Activated T-helper 2 cell treated with anti-CD3 and anti-CD28 coated beads, Interferon-gamma antibody, Interleukin-2, Interleukin-4, amounts not matched to agents 10 μg/mL and 5 μg/mL and 100 μg/mL, durations not matched to agents 14 hours and 24 hours and 36 hours (primary cell): ENCODE measurements around the gene MXD1. TPM values are rescaled to one million over a fixed set of nuclear protein-coding genes. Genes with fewer than 3 reads are reported as not detected.
A peak's percentile ranks its signal among the peaks of the same experiment; 100 is the strongest.

Experiments
- DNase-seq: peaks from one replicate; pipeline ENCODE4 v3.0.0; 2021; ENCODE audit warnings: low spot score
- H3K27ac Mint-ChIP-seq: one replicate; pipeline ENCODE4 v1.8.0; 2021; ENCODE audit warnings: mixed read lengths
- H3K27me3 Mint-ChIP-seq: one replicate; pipeline ENCODE4 v1.8.0; 2021; ENCODE audit warnings: low read depth, mixed read lengths
- H3K36me3 Mint-ChIP-seq: one replicate; pipeline ENCODE4 v1.8.0; 2021; ENCODE audit warnings: low read depth, mixed read lengths
- H3K4me1 Mint-ChIP-seq: one replicate; pipeline ENCODE4 v1.8.0; 2021; ENCODE audit warnings: low read depth, mixed read lengths
- H3K4me3 Mint-ChIP-seq: one replicate; pipeline ENCODE4 v1.8.0; 2021; ENCODE audit warnings: low read depth, mild to moderate bottlenecking, moderate library complexity, mixed read lengths
- H3K9me3 Mint-ChIP-seq: one replicate; pipeline ENCODE4 v1.8.0; 2021; ENCODE audit warnings: mixed read lengths
- intact Hi-C: fragments of 100-400 bp; cut with micrococcal nuclease; formaldehyde crosslinking; loops from one replicate; pipeline ENCODE4 v1.15.1; 2023
- total RNA-seq: library from RNA; stranded (reverse); gene quantifications from 2 replicates; pipeline ENCODE4 v1.2.3, GENCODE V29; 2022

The MXD1 gene
- total RNA-seq, 1 donor from 2014 or later: 10.0 TPM

DNA sequence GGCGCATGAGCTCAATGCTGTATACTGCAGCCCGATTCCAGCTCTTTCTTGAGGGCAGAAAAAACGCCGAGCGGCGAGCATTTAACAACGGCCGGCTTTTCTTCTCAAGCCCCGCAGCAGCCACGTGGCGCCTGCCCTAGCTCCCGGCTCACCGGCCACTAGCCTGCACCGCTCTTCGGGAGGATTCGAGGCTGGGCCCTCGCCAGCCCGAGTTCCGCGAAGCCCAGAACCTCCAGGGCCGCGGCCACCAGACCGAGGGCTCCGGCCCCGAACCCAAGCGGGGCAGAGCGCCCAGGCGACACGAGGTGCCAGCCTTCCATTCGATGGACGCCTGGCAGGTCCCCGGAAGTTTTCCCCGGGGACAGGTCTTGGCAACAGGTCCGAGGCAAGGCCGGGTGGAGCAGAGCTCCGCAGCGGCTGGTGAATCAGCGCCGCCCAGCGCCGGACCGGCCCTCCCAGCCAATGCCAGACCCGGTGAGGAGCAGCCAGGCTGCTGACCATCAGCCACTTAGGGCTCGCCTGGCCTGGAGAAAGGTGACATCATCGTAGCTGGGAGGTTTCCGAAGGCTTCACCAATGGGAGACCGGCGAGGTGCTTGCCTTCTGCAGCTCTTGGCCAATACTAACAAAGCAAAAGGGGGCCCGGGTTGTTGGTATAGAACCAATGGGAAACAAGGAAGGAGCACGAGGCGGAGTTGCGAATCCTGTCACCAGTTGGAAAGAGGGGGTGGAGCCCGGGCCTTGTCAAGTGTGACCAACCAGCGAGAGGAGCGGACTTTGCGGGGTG lies 552 bp upstream of the MXD1 start:
- H3K4me3 Mint-ChIP-seq: peak overlapping the region; percentile 83
- intact Hi-C loops: loop anchor here (1.0 to 2.0 kb wide), 9 partner anchors 22 to 378 kb away; partner anchors contain the start of genes PCBP1, SNRNP27, SNRPG and TIA1
- peak overlapping the region; percentile 91 for H3K27ac Mint-ChIP-seq
- H3K4me1 Mint-ChIP-seq: peaks cover 36% of the 10 kb centered on the region
- no peaks in the 10 kb centered on the region for H3K27me3 Mint-ChIP-seq
- DNase-seq: peak; percentile 100
- H3K36me3 Mint-ChIP-seq: peaks cover 39% of the 10 kb centered on the region
- H3K9me3 Mint-ChIP-seq: no peaks in the 10 kb centered on the region

DNA sequence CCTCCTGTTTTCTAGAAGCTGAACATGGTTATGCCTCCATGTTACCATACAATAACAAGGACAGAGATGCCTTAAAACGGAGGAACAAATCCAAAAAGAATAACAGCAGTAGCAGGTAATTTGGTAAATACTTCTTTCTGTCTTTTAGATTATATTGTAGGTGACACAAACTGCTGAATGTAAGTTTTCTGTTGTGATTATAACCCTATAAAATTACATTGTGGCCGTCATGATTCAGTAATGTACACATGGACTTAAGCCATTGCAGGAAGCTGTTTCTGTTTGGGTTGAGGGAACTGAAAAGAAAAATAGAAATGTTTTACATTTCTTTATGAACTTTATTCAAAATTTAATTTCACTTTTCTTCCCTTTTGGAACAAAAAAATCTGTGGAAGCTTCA lies 1.2 kb downstream of the MXD1 start:
- no peaks in the 10 kb centered on the region for H3K9me3 Mint-ChIP-seq

DNA sequence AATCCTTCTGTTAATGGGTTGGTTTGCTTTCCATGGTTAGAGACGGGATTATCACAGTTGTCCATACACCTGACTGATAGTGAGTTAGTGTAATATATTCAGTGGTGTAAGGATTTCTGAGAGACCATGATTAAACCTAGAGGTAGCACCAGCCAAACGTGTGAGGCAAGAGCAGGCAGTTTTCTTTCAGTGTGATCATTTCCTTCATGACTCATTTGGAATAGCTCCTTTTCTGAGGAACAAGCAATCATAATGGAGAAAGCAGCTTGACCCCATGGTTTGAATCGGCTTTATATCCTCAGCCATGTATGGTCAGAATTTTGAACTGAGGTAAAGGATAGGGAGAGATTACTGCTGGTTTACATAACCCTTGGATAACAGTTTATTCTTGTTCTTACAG lies 2.9 kb downstream of the MXD1 start:
- Mint-ChIP-seq H3K36me3 (peaks cover 41% of the 10 kb centered on the region), H3K9me3 (no peaks in the 10 kb centered on the region), H3K4me1 (peaks cover 32% of the 10 kb centered on the region), H3K4me3 (no peak overlapping the region), H3K27ac (no peak overlapping the region), H3K27me3 (no peaks in the 10 kb centered on the region)
- intact Hi-C loops: no loop called here
- no peak for DNase-seq

More for the DNA sequence above, 1.2 kb downstream of the MXD1 start:
- Mint-ChIP-seq H3K4me3 (peak overlapping the region; percentile 82), H3K36me3 (peaks cover 39% of the 10 kb centered on the region), H3K4me1 (peaks cover 38% of the 10 kb centered on the region), H3K27ac (peak overlapping the region; percentile 51), H3K27me3 (no peaks in the 10 kb centered on the region)
- no peak for DNase-seq
- intact Hi-C loops: no loop called here

DNA sequence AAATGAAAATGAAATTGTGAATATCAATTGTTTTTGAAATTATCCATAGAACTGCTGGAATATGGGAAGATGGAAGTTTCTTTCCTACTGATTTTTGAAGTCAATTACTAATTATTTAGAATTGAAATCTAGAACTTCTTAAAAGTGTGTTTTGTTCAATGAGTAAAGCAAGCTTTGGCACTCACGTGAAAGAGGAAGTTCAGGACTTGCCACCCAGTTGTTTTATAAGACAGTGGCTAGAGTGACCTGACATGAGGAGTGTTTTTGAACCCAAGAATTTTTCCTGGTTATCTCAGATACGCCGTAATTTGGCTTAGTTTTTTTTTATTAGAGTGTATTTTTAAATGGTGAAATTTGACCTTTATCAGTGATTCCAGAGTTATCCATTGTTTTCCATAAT lies 3.5 kb downstream of the MXD1 start:
- Mint-ChIP-seq H3K27me3 (no peaks in the 10 kb centered on the region), H3K27ac (no peak overlapping the region), H3K4me3 (no peak overlapping the region), H3K4me1 (peaks cover 34% of the 10 kb centered on the region), H3K36me3 (peaks cover 47% of the 10 kb centered on the region), H3K9me3 (no peaks in the 10 kb centered on the region)
- no peak for DNase-seq
- intact Hi-C loops: no loop called here

DNA sequence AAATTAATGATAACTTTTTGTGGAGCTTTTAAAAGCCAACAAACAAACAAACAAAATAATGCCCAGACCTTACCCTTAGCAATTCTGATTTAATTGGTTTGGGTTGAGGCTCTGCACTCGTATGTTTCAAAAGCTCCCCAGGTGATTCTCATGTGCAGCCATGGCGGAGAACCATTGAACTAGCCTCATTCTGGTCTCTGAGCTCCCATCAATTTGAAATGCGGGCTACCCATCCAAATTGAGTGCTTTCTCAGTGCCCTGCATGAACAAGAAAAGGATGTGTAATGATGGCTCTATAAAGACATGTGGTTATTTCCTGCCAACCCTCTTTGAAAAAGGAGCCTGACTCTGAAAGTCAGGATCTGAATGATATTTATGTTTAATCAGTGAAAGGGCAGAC lies 8.2 kb downstream of the MXD1 start:
- H3K27ac Mint-ChIP-seq: no peak overlapping the region
- no peaks in the 10 kb centered on the region for H3K9me3 Mint-ChIP-seq
- H3K27me3 Mint-ChIP-seq: no peaks in the 10 kb centered on the region
- peaks cover 55% of the 10 kb centered on the region for H3K36me3 Mint-ChIP-seq
- H3K4me1 Mint-ChIP-seq: peaks cover 25% of the 10 kb centered on the region
- intact Hi-C loops: no loop called here
- H3K4me3 Mint-ChIP-seq: no peak overlapping the region
- DNase-seq: no peak

DNA sequence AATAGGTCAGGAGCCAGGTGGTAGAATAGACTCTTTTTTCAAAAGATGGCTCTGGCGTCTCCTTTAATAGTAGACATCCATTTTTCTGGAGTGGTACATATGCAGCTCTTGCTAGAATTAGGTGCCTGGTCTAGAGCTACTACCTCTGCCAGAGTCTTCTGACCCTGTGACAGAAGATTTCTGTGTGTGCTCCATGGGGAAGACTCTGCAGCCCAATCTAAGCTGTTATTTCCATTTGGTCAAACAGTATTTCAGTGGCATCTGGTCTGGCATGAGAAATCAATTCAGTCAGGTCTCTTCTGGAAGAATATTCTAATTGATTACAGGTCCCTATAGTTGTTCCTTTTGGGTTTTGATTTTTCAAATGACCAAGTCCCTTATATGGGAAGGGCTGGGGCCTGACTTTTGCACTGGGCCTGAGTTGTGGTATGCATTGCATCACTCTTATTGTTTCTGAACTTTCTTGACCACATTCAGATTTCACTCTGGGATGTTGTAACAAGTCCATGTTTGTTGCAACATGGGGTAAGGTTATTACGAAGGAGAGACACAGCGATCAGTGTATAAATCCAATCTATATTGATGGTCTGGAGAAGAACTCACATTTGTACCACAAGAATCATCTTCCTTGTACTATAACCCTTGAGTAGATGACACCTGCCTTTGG lies 12.1 kb downstream of the MXD1 start:
- intact Hi-C loops: no loop called here
- Mint-ChIP-seq H3K27ac (no peak overlapping the region), H3K4me1 (peaks cover 26% of the 10 kb centered on the region), H3K9me3 (no peaks in the 10 kb centered on the region), H3K36me3 (peaks cover 50% of the 10 kb centered on the region), H3K27me3 (no peaks in the 10 kb centered on the region), H3K4me3 (no peak overlapping the region)
- DNase-seq: no peak

DNA sequence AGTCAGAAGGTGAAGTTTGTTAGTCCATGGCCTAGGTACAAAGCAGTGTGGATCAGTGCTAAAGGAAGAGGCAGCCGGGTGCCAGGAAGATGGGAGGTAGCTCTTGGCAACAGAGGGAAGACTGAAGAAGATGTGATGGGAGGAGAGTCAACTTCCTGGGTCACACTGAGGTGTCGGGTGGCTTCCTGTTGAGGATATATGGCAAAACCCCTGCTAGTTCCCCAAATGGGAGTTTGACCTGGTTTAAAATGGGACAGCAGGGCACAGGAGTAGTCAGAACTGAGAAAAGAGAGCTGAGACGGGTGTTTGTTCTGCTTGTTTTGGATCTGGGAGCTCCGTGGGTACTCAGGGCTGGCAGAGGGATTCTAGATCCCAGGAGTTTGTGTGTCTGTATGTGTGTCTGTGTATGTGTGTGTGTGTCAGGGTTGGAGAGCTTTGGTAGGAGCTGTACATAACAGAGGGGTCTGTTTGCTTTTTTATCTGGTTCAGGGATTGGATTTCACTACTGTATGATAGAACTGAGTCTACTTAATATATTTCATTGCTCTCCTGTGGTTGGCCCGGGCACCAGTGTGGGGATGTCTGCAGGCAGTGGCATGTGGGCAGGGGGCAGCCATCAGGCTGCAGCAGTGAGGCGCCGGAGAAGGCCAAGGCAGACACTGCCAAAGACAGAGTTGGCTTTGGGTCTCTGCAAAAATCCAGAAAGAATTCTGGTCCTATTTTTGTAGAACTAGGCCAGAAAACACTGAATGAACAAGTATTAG lies 17.1 kb downstream of the MXD1 start:
- peaks cover 28% of the 10 kb centered on the region for H3K4me1 Mint-ChIP-seq
- no peak overlapping the region for H3K4me3 Mint-ChIP-seq
- H3K9me3 Mint-ChIP-seq: no peaks in the 10 kb centered on the region
- H3K27ac Mint-ChIP-seq: peak overlapping the region; percentile 64
- H3K27me3 Mint-ChIP-seq: no peaks in the 10 kb centered on the region
- intact Hi-C loops: loop anchor here (5.0 kb wide), 1 partner anchor 135 kb away; no protein-coding TSS in a partner anchor
- DNase-seq: no peak
- peaks cover 44% of the 10 kb centered on the region for H3K36me3 Mint-ChIP-seq

DNA sequence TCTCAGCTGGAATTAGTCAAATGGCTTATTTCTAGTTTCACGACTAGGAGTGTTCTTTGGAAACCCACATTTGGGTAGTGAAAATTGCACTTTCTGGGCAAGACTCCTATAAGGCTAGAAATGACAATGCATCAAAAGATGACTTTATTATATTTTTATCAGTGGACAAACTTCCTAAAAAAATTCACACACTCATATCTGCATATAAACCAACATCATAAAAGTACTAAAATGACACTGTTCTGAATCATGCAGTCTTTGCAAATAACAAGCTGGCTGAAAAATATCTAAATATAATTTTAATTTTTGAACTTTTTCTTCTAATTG lies 17.6 kb downstream of the MXD1 start:
- Mint-ChIP-seq H3K27ac (peak overlapping the region; percentile 64), H3K36me3 (peaks cover 45% of the 10 kb centered on the region), H3K9me3 (no peaks in the 10 kb centered on the region), H3K4me3 (no peak overlapping the region), H3K27me3 (no peaks in the 10 kb centered on the region), H3K4me1 (peaks cover 25% of the 10 kb centered on the region)
- no peak for DNase-seq
- intact Hi-C loops: loop anchor here (5.0 kb wide), 1 partner anchor 135 kb away; no protein-coding TSS in a partner anchor

DNA sequence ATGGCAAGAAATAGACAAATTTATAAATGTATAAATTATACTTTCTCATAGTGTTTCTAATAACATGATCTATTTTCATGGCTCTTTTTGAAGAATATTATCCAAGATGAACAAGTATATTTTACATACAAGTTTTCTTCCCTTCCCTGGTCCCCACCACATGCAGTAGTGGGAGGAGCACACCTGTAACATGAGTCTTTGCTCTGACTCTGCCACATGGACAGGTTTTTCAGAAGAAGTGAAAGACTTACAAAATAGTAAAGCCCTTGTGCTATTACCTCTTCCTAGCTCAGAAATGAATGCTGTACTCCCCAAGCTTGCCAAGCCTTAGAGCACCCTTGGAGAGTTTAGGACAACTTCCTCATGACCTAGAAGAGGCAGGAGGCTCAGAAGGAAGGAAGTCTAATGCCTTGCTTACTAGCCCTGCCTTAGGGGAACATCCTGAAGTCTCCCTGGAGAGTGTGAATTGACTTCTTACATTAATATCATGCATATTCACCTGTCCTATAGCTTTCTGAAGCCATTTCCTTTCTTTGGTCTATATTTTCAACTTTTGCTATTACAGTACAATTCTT lies 18.4 kb downstream of the MXD1 start:
- Mint-ChIP-seq H3K27ac (no peak overlapping the region), H3K4me1 (peaks cover 25% of the 10 kb centered on the region), H3K9me3 (no peaks in the 10 kb centered on the region), H3K4me3 (no peak overlapping the region), H3K36me3 (peaks cover 46% of the 10 kb centered on the region), H3K27me3 (no peaks in the 10 kb centered on the region)
- no peak for DNase-seq
- intact Hi-C loops: loop anchor here (5.0 kb wide), 1 partner anchor 134 kb away; no protein-coding TSS in a partner anchor

DNA sequence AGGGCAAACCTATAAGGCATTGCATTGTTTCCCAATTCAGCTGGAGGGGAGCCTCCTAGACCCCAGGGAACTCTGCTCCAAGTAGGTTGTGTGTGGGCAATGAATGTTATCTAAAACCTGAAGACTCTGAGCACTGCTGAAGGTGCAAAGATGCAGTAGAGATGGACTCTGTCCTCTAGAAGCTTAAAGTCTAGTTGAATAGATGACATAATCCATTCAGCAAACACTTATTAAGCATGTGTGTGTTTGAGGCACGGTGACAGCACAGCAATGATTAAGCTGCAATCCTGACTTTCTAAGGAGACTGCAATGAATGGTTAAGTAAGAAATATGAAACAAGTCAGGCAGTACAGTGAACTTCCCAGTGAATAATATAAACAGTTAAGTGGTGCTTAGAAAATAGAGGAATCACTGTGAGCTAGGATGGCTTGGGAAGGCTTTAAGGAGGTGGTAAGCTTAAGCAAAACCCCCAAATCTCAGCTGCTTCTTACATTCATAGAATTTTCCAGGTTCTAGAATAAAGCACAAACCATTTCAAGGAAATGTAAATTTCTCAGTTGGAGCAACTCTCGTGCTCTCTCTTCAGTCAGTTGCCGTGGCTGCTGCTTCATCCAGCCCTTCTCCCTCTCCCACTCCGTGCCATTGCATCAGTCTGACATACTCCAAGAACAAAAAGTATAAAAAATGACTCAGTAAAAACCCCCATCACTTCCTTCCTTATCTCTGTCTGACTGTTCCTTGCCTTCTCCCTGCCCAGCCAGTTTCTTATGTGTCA lies 19.1 kb downstream of the MXD1 start:
- no peak overlapping the region for H3K4me3 Mint-ChIP-seq
- peaks cover 25% of the 10 kb centered on the region for H3K4me1 Mint-ChIP-seq
- peak overlapping the region; percentile 25 for H3K27ac Mint-ChIP-seq
- H3K9me3 Mint-ChIP-seq: no peaks in the 10 kb centered on the region
- intact Hi-C loops: loop anchor here (5.0 kb wide), 1 partner anchor 133 kb away; no protein-coding TSS in a partner anchor
- no peaks in the 10 kb centered on the region for H3K27me3 Mint-ChIP-seq
- no peak for DNase-seq
- peaks cover 52% of the 10 kb centered on the region for H3K36me3 Mint-ChIP-seq

DNA sequence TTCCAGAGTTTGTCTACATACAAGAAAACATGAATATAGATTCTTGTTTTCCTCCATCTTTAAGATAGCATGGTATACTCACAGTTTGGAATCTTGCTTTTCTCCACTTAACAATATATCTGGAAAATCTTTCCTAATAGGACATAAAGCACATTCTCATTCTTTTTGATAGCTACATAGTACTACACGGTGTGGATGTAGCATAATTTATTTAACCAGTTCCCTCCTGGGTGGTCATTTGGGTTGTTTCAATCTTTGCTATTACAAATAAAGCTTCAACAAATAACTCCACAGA lies 19.7 kb downstream of the MXD1 start:
- Mint-ChIP-seq H3K27ac (peak overlapping the region; percentile 25), H3K27me3 (no peaks in the 10 kb centered on the region), H3K36me3 (peaks cover 53% of the 10 kb centered on the region), H3K9me3 (no peaks in the 10 kb centered on the region), H3K4me3 (no peak overlapping the region), H3K4me1 (peaks cover 25% of the 10 kb centered on the region)
- intact Hi-C loops: loop anchor here (5.0 kb wide), 1 partner anchor 133 kb away; no protein-coding TSS in a partner anchor
- DNase-seq: no peak

DNA sequence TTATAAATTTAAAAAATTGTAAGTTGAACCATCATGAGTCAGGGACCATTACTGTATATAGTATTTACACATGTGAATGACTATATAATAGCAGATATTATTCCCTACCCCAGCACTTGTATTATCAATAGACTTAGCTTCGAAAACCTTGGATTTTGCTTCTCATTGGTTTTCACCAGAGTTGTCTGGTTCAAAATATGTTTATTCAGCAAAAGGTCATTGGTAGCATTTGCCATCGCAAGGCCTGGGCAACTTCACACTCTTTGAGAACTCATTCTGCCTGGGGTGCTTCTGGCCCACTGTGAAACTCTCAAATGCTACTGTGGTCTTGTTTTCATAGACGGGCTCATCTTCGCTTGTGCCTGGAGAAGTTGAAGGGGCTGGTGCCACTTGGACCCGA lies 20.1 kb downstream of the MXD1 start:
- Mint-ChIP-seq H3K9me3 (no peaks in the 10 kb centered on the region), H3K27ac (no peak overlapping the region), H3K36me3 (peaks cover 56% of the 10 kb centered on the region), H3K4me3 (no peak overlapping the region), H3K27me3 (no peaks in the 10 kb centered on the region), H3K4me1 (peaks cover 25% of the 10 kb centered on the region)
- DNase-seq: no peak
- intact Hi-C loops: no loop called here
